ENCODE results near the gene WDR89. TPM values are rescaled to one million over a fixed set of nuclear protein-coding genes. Genes with fewer than 3 reads are reported as not detected.

Gene WDR89
- total and polyA plus RNA-seq, 4 donors: 3.3 to 9.2 (median 5.5) TPM

DNA sequence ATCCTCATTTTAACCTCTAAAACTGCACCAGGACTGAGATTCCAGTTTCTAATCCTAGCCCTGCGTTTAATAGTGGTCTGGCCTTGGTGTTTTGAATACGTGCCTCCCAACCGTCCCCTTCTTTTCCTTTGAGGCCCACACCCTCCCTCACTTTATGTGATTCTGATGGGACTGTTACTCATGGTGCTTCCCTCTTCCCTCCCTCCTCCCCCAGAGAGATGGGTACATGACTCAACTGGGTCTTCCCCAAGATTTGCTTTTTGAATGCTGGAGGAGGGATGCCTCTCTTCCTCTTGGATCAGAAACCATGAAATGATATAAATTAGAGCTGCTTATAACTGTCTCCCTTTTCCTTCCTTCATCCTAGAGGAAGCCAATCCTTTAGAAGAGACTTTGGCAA, 90.3 kb downstream of the WDR89 start:
- Histone ChIP-seq H3K27me3 (ENCODE audit: control insufficient read depth in 4 of 4, insufficient read depth in 4 of 4, low read length in 3 of 4) (no peaks in the 10 kb centered on the region), H3K9ac (ENCODE audit: low read depth in 1 of 2, low read length in 2 of 2) (no peak overlapping the region)
- 69% methylated on average over 3 of the region's 3 CpGs for WGBS

More for the DNA sequence above, 90.3 kb downstream of the WDR89 start:
- Histone ChIP-seq H3K4me3 (ENCODE audit: low read depth in 1 of 3, low read length in 3 of 3) (no peak overlapping the region), H3K9me3 (ENCODE audit: control insufficient read depth in 4 of 4, low read length in 3 of 4) (no peaks in the 10 kb centered on the region), H3K27ac (ENCODE audit: low read depth in 1 of 2, low read length in 2 of 2) (no peak overlapping the region), H3K36me3 (ENCODE audit: control insufficient read depth in 4 of 4, insufficient read depth in 3 of 4, low read depth in 1 of 4, low read length in 3 of 4) (no peaks in the 10 kb centered on the region), H3K4me1 (ENCODE audit: control insufficient read depth in 4 of 4, insufficient read depth in 4 of 4, low read length in 3 of 4) (no peaks in the 10 kb centered on the region)
- DNase-seq (ENCODE audit: low spot score): no peak
- no peak for TF ChIP-seq NR2F2 (IDR thresholded peaks at IDR 0.05)
- no peak for TF ChIP-seq FOXA2 (IDR thresholded peaks at IDR 0.05)
- TF ChIP-seq, protein P1, sequence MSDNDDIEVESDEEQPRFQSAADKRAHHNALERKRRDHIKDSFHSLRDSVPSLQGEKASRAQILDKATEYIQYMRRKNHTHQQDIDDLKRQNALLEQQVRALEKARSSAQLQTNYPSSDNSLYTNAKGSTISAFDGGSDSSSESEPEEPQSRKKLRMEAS (IDR thresholded peaks at IDR 0.05): no peak
- TF ChIP-seq JUND (IDR thresholded peaks at IDR 0.05): no peak
- no peak for TF ChIP-seq CTCF (IDR thresholded peaks at IDR 0.05; ENCODE audit: low read depth, low read length, missing input control)
- no peak for TF ChIP-seq REST (IDR thresholded peaks at IDR 0.05)
- TF ChIP-seq SP1 (IDR thresholded peaks at IDR 0.05): no peak
- no peak for TF ChIP-seq YY1 (IDR thresholded peaks at IDR 0.05)
- TF ChIP-seq TAF1 (conservative IDR thresholded peaks at IDR 0.05): no peak
- TF ChIP-seq HNF4G (IDR thresholded peaks at IDR 0.05): no peak
- no peak for TF ChIP-seq GABPA (IDR thresholded peaks at IDR 0.05 in 1 of 2, conservative IDR thresholded peaks at IDR 0.05 in 1 of 2)
- no peak for TF ChIP-seq FOXA1 (IDR thresholded peaks at IDR 0.05)
- TF ChIP-seq HNF4A (conservative IDR thresholded peaks at IDR 0.05): no peak
- TF ChIP-seq, protein P2, sequence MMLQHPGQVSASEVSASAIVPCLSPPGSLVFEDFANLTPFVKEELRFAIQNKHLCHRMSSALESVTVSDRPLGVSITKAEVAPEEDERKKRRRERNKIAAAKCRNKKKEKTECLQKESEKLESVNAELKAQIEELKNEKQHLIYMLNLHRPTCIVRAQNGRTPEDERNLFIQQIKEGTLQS (IDR thresholded peaks at IDR 0.05): no peak
- no peak for TF ChIP-seq RAD21 (IDR thresholded peaks at IDR 0.05)
- TF ChIP-seq, protein P3, sequence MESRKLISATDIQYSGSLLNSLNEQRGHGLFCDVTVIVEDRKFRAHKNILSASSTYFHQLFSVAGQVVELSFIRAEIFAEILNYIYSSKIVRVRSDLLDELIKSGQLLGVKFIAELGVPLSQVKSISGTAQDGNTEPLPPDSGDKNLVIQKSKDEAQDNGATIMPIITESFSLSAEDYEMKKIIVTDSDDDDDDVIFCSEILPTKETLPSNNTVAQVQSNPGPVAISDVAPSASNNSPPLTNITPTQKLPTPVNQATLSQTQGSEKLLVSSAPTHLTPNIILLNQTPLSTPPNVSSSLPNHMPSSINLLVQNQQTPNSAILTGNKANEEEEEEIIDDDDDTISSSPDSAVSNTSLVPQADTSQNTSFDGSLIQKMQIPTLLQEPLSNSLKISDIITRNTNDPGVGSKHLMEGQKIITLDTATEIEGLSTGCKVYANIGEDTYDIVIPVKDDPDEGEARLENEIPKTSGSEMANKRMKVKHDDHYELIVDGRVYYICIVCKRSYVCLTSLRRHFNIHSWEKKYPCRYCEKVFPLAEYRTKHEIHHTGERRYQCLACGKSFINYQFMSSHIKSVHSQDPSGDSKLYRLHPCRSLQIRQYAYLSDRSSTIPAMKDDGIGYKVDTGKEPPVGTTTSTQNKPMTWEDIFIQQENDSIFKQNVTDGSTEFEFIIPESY (IDR thresholded peaks at IDR 0.05): no peak
- no peak for TF ChIP-seq RXRA (IDR thresholded peaks at IDR 0.05)

Data from liver (tissue), 9 donors.